ENCODE data around the gene MRPL3. TPM values are rescaled to one million over a fixed set of nuclear protein-coding genes. Genes with fewer than 3 reads are reported as not detected.
A peak's percentile ranks its signal among the peaks of the same experiment; 100 is the strongest.

The MRPL3 gene
- total and polyA plus RNA-seq, 10 of the 15 experiments (the other 5 are each of a cell fraction or from before 2014, with no cell fraction given) = 91.6 to 307 (median 198) TPM

DNA sequence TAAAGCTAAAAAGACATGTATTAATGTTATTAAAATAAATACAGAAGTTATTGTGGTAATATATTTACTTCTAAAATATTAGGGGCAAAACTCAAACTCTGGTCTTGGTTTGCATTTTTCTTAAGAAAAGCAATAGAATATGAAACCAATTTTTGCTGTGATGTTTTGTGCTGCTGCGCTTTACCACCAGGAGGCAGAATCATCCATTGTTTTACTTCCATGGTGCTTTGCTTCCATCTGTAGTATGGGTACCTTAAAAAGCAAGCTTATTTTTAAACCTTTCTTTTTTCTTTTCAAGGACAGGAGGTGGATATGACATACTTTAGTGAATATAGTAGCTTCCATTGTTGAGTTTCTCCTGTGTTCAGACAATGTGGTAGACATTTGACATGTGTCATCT lies 46.6 kb upstream of the MRPL3 start:
- ChIA-PET SMC1A (ENCODE audit: uncharacterized antibody, unreplicated experiment) (interaction anchor here (0.6 to 6.1 kb wide), 41 partner anchors 8 to 517 kb away, joined by 3 to 74 read pairs (median 4); no protein-coding TSS in a partner anchor), RAD21 (ENCODE audit: unreplicated experiment) (interaction anchor here (0.6 to 4.7 kb wide), 21 partner anchors 12 to 517 kb away, joined by 3 to 54 read pairs (median 5); partner anchors contain the start of gene CPNE4), POLR2A (no interaction called here), CTCF (interaction anchor here (0.6 to 6.0 kb wide), 48 partner anchors 8 to 658 kb away, joined by 3 to 88 read pairs (median 4); partner anchors contain the start of gene CPNE4)
- H3K9ac ChIP-seq (ENCODE audit: control insufficient read depth, insufficient read depth, low read length) = no peak overlapping the region
- FAIRE-seq (no peak), DNase-seq (ENCODE audit: low read depth, low spot score) (no peak), ATAC-seq (peak; percentile 20; the same call in 1 of the 3 replicates)
- intact Hi-C loops (cut with micrococcal nuclease; ENCODE audit: unreplicated experiment) (loop anchor here (1.0 to 10.0 kb wide), 4 partner anchors 245 to 635 kb away; no protein-coding TSS in a partner anchor), in situ Hi-C loops (cut with MboI) (no loop called here)
- H3K36me3 ChIP-seq (ENCODE audit: control insufficient read depth in 2 of 2, insufficient read depth in 2 of 2, low read length in 1 of 2) = no peaks in the 10 kb centered on the region
- H3K27me3 ChIP-seq (replicated peaks in 1 of 2; ENCODE audit: control insufficient read depth in 2 of 2, insufficient read depth in 2 of 2, low read length in 1 of 2) = no peaks in the 10 kb centered on the region
- H3K79me2 ChIP-seq (ENCODE audit: control insufficient read depth, insufficient read depth, low read length) = no peaks in the 10 kb centered on the region
- H3K4me3 ChIP-seq = no peak overlapping the region
- no peaks in the 10 kb centered on the region for H3K9me3 ChIP-seq (replicated peaks; ENCODE audit: control insufficient read depth, insufficient read depth, low read length)
- no peak overlapping the region for H3K27ac ChIP-seq (ENCODE audit: control insufficient read depth, insufficient read depth)
- H4K20me1 ChIP-seq (ENCODE audit: control insufficient read depth, insufficient read depth) = no peaks in the 10 kb centered on the region
- H3K4me2 ChIP-seq (ENCODE audit: control insufficient read depth, insufficient read depth) = no peak overlapping the region
- H3K4me1 ChIP-seq (ENCODE audit: control insufficient read depth, insufficient read depth, low read length) = peaks cover 14% of the 10 kb centered on the region
- no peak overlapping the region for H2AFZ ChIP-seq (ENCODE audit: control insufficient read depth, low read depth, low read length)
- 65% methylated on average over 1 of the region's 1 CpG for WGBS (ENCODE audit: insufficient coverage, insufficient replicate concordance, low lambda C conversion rate, missing lambda C conversion rate)
- BruUV-seq (replicated peaks) = no TSS peak
- TF ChIP-seq CBX3 (IDR thresholded peaks at IDR 0.05; ENCODE audit: borderline replicate concordance, low read depth) (no peak), CBX5 (IDR thresholded peaks at IDR 0.05; ENCODE audit: low read depth) (no peak), FOS (IDR thresholded peaks at IDR 0.05; ENCODE audit: borderline replicate concordance, extremely low read depth, insufficient read length) (no peak), RAD21 (IDR thresholded peaks at IDR 0.05; ENCODE audit: insufficient read depth, low read depth, low read length) (peak; percentile 78), IKZF2 (IDR thresholded peaks at IDR 0.05) (no peak), SUPT20H (IDR thresholded peaks at IDR 0.05; ENCODE audit: borderline replicate concordance, control insufficient read depth, low read depth, low read length) (no peak), CBFB (IDR thresholded peaks at IDR 0.05; ENCODE audit: low read depth) (no peak), CHD4 (IDR thresholded peaks at IDR 0.05) (no peak), BCL11A (IDR thresholded peaks at IDR 0.05; ENCODE audit: low read depth, low read length) (no peak), POLR2A (IDR thresholded peaks at IDR 0.05; ENCODE audit: low read depth, low read length) (no peak), YY1 (IDR thresholded peaks at IDR 0.05; ENCODE audit: low read depth, low read length) (0 out of 2 replicates have a peak, but pooled peaks have one; percentile 17), RB1 (IDR thresholded peaks at IDR 0.05; ENCODE audit: borderline replicate concordance) (no peak), HDAC6 (IDR thresholded peaks at IDR 0.05; ENCODE audit: unreplicated experiment) (no peak)
- TF ChIP-seq, protein P1, sequence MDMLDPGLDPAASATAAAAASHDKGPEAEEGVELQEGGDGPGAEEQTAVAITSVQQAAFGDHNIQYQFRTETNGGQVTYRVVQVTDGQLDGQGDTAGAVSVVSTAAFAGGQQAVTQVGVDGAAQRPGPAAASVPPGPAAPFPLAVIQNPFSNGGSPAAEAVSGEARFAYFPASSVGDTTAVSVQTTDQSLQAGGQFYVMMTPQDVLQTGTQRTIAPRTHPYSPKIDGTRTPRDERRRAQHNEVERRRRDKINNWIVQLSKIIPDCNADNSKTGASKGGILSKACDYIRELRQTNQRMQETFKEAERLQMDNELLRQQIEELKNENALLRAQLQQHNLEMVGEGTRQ (IDR thresholded peaks at IDR 0.05; ENCODE audit: borderline replicate concordance, low read depth, low read length) = no peak
- TF ChIP-seq, protein P2, sequence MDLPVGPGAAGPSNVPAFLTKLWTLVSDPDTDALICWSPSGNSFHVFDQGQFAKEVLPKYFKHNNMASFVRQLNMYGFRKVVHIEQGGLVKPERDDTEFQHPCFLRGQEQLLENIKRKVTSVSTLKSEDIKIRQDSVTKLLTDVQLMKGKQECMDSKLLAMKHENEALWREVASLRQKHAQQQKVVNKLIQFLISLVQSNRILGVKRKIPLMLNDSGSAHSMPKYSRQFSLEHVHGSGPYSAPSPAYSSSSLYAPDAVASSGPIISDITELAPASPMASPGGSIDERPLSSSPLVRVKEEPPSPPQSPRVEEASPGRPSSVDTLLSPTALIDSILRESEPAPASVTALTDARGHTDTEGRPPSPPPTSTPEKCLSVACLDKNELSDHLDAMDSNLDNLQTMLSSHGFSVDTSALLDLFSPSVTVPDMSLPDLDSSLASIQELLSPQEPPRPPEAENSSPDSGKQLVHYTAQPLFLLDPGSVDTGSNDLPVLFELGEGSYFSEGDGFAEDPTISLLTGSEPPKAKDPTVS (IDR thresholded peaks at IDR 0.05; ENCODE audit: low read depth, low read length) = no peak
- TF ChIP-seq, protein P3, sequence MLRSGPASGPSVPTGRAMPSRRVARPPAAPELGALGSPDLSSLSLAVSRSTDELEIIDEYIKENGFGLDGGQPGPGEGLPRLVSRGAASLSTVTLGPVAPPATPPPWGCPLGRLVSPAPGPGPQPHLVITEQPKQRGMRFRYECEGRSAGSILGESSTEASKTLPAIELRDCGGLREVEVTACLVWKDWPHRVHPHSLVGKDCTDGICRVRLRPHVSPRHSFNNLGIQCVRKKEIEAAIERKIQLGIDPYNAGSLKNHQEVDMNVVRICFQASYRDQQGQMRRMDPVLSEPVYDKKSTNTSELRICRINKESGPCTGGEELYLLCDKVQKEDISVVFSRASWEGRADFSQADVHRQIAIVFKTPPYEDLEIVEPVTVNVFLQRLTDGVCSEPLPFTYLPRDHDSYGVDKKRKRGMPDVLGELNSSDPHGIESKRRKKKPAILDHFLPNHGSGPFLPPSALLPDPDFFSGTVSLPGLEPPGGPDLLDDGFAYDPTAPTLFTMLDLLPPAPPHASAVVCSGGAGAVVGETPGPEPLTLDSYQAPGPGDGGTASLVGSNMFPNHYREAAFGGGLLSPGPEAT (IDR thresholded peaks at IDR 0.05; ENCODE audit: low read depth) = no peak
- TF ChIP-seq, protein P4, sequence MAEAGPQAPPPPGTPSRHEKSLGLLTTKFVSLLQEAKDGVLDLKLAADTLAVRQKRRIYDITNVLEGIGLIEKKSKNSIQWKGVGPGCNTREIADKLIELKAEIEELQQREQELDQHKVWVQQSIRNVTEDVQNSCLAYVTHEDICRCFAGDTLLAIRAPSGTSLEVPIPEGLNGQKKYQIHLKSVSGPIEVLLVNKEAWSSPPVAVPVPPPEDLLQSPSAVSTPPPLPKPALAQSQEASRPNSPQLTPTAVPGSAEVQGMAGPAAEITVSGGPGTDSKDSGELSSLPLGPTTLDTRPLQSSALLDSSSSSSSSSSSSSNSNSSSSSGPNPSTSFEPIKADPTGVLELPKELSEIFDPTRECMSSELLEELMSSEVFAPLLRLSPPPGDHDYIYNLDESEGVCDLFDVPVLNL (IDR thresholded peaks at IDR 0.05; ENCODE audit: low read depth, low read length) = no peak
- TF ChIP-seq, protein P5, sequence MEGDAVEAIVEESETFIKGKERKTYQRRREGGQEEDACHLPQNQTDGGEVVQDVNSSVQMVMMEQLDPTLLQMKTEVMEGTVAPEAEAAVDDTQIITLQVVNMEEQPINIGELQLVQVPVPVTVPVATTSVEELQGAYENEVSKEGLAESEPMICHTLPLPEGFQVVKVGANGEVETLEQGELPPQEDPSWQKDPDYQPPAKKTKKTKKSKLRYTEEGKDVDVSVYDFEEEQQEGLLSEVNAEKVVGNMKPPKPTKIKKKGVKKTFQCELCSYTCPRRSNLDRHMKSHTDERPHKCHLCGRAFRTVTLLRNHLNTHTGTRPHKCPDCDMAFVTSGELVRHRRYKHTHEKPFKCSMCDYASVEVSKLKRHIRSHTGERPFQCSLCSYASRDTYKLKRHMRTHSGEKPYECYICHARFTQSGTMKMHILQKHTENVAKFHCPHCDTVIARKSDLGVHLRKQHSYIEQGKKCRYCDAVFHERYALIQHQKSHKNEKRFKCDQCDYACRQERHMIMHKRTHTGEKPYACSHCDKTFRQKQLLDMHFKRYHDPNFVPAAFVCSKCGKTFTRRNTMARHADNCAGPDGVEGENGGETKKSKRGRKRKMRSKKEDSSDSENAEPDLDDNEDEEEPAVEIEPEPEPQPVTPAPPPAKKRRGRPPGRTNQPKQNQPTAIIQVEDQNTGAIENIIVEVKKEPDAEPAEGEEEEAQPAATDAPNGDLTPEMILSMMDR (IDR thresholded peaks at IDR 0.05 in 2 of 3, conservative IDR thresholded peaks at IDR 0.05 in 1 of 3; ENCODE audit: control insufficient read depth in 2 of 3, extremely low read depth in 1 of 3, insufficient read depth in 1 of 3, low read depth in 3 of 3, low read length in 3 of 3) = peak; percentile 70 to 76 (median 73)

All from GM12878 (cell line).